Progenitor cell of endocrine pancreas (in vitro differentiated cells): ENCODE measurements around the gene PLCB4. TPM values are rescaled to one million over a fixed set of nuclear protein-coding genes. Genes with fewer than 3 reads are reported as not detected.

ENCODE experiments used
- DNase-seq: peaks from one replicate; pipeline ENCODE4 v3.0.0; 2021; ENCODE audit warnings: low spot score; ENCODE audit not compliant: unreplicated experiment
- H3K27ac Mint-ChIP-seq: 2 replicates; pipeline ENCODE4 v1.8.0; 2021; ENCODE audit warnings: mild to moderate bottlenecking, moderate library complexity, mixed read lengths
- H3K27me3 Mint-ChIP-seq: 2 replicates; pipeline ENCODE4 v1.8.0; 2021; ENCODE audit warnings: mixed read lengths
- H3K36me3 Mint-ChIP-seq: 2 replicates; pipeline ENCODE4 v1.8.0; 2022; ENCODE audit warnings: mixed read lengths; ENCODE audit not compliant: insufficient read depth
- H3K4me1 Mint-ChIP-seq: 2 replicates; pipeline ENCODE4 v1.8.0; 2021; ENCODE audit warnings: low read depth, mixed read lengths
- H3K4me3 Mint-ChIP-seq: 2 replicates; pipeline ENCODE4 v1.8.0; 2021; ENCODE audit warnings: low read depth, mild to moderate bottlenecking, moderate library complexity, mixed read lengths
- H3K9me3 Mint-ChIP-seq: 2 replicates; pipeline ENCODE4 v1.8.0; 2021; ENCODE audit warnings: low read depth, mixed read lengths
- CTCF ChIP-seq: fragments of 200-600 bp; sonication (generic); IDR thresholded peaks from one replicate; pipeline ENCODE4 v1.5.0; 2021; ENCODE audit warnings: antibody characterized with exemption, mild to moderate bottlenecking; ENCODE audit not compliant: unreplicated experiment
- total RNA-seq: library from RNA; stranded (reverse); gene quantifications from 2 replicates; pipeline ENCODE4 v1.2.1, GENCODE V29; 2021

PLCB4 gene
- total RNA-seq, 1 donor from 2014 or later, result 17.2 TPM

GRCh38 chr20:9215539-9215938 lies 146.7 kb downstream of the PLCB4 start:
- DNase-seq, result no peak
- Mint-ChIP-seq H3K27ac (no peak overlapping the region), H3K27me3 (no peaks in the 10 kb centered on the region), H3K4me3 (no peak overlapping the region), H3K4me1 (peaks cover 8% of the 10 kb centered on the region), H3K9me3 (no peaks in the 10 kb centered on the region), H3K36me3 (no peaks in the 10 kb centered on the region)
- TF ChIP-seq CTCF, result peak; percentile 45

DNA sequence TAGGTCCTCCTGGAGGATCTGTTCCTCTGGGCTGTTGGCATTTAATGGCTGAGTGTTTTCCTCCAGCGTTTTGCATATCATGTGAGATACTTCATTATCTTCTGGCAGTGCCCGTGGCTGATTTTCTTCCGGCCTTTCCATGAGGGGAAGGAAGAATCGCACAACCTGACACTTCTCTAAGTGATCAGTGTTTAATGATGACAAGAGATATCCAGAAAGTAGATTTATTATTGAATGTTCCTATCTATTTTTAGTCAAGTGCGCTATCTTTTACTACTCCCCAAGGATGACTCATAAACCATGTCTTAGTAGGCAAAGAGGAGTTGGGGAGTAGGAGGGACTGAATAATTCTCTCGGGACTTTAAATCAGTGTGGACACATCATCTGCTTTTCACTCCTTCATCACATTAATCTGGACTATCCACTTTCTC lies 149.7 kb downstream of the PLCB4 start:
- DNase-seq, result no peak
- Mint-ChIP-seq H3K4me3 (no peak overlapping the region), H3K27me3 (no peaks in the 10 kb centered on the region), H3K9me3 (no peaks in the 10 kb centered on the region), H3K27ac (no peak overlapping the region), H3K36me3 (no peaks in the 10 kb centered on the region), H3K4me1 (no peaks in the 10 kb centered on the region)
- TF ChIP-seq CTCF, result no peak

DNA sequence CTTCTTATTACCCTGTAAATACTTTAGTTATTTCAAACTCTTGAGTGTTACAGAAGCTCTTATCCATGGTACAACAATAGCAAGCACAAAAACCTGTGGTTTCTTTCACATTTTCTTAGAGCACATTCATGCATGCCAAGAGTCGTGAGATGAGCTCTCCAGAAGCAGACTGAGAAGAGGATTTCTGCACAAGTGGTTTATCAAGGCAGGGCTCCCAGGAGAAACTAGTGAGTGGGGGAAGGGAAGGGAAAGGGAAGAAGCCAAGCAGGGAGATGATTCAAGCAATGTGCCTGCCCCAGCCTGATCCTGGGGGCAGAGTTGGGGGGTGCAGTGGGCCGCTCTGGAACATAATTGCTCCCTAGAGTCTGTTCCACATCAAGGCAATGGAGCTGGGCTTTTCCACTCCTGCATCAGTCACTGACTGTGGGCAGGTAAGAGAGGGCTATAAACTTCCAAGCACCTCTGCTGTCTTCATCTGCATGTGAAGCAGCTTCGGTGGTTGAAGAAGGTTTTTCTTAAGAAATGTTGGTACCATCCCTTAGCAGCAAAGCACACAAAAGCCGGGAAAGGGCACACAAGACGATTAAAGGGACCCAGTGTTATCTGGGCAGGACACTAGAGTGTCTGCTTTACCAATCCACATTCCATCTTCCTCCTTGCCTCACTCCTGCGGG lies 152.1 kb downstream of the PLCB4 start:
- Mint-ChIP-seq H3K4me3 (no peak overlapping the region), H3K9me3 (no peaks in the 10 kb centered on the region), H3K27me3 (no peaks in the 10 kb centered on the region), H3K36me3 (no peaks in the 10 kb centered on the region), H3K27ac (no peak overlapping the region), H3K4me1 (no peaks in the 10 kb centered on the region)
- no peak for DNase-seq
- no peak for TF ChIP-seq CTCF

- H3K9me3 Mint-ChIP-seq, result no peaks in the 10 kb centered on the region
- no peaks in the 10 kb centered on the region for H3K4me1 Mint-ChIP-seq
- no peak overlapping the region for H3K27ac Mint-ChIP-seq
- H3K4me3 Mint-ChIP-seq, result no peak overlapping the region
- no peak for DNase-seq
- no peak for TF ChIP-seq CTCF
- no peaks in the 10 kb centered on the region for H3K27me3 Mint-ChIP-seq
- no peaks in the 10 kb centered on the region for H3K36me3 Mint-ChIP-seq
These were observed 154.4 kb downstream of the PLCB4 start for GRCh38 chr20:9223296-9223695.

GRCh38 chr20:9225879-9226278 lies 157.0 kb downstream of the PLCB4 start:
- no peaks in the 10 kb centered on the region for H3K9me3 Mint-ChIP-seq
- no peaks in the 10 kb centered on the region for H3K27me3 Mint-ChIP-seq
- no peak overlapping the region for H3K4me3 Mint-ChIP-seq
- no peak for TF ChIP-seq CTCF
- no peaks in the 10 kb centered on the region for H3K4me1 Mint-ChIP-seq
- H3K27ac Mint-ChIP-seq, result no peak overlapping the region
- no peak for DNase-seq
- no peaks in the 10 kb centered on the region for H3K36me3 Mint-ChIP-seq
